Left hindlimb (tissue), 1 donor: ENCODE results near the gene SFXN5.

Experiments
- DNase-seq: peaks from one replicate; pipeline ENCODE4 v3.0.0-alpha.2; 2018

Gene SFXN5

GRCh38 chr2:73020657-73021370 is 50.7 kb downstream of the SFXN5 start:
- no peak for DNase-seq

DNA sequence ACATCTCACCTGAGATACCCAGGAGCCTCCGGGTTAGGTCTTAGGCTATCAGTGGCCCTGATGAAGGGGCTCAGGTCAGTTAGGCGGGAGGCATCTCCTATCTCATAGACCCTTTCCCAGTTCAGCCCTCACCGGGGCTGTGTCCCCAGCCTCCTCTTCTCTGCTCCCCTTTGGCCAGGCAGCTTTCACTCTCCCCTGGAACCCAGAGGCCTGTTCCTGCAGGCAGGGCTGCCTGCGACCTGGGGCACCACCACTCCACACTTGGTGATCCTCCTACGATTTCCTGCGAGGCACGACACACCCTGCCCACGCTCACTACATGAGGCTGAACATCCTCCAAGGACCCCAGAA is 51.2 kb downstream of the SFXN5 start:
- no peak for DNase-seq

- no peak for DNase-seq
These were observed 53.2 kb downstream of the SFXN5 start for GRCh38 chr2:73018188-73018825.

DNA sequence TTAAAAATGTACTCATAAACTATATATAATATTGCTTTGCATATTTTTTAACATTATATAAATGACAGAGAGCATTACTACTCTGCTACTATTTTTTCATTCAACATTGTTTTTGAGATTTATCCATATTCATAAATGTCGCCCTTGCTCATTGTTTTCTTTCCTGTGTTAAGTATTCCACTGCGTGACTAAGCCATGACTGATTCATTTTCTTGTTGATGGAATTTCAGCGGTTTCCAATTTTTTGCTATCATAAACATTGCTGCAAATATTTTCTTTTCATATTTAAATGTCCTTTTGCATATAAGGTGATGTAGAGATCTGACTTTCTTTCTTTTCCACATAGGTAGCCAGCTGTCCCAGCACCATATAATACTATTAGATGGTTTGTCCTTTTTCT is 57.6 kb downstream of the SFXN5 start:
- no peak for DNase-seq

DNA sequence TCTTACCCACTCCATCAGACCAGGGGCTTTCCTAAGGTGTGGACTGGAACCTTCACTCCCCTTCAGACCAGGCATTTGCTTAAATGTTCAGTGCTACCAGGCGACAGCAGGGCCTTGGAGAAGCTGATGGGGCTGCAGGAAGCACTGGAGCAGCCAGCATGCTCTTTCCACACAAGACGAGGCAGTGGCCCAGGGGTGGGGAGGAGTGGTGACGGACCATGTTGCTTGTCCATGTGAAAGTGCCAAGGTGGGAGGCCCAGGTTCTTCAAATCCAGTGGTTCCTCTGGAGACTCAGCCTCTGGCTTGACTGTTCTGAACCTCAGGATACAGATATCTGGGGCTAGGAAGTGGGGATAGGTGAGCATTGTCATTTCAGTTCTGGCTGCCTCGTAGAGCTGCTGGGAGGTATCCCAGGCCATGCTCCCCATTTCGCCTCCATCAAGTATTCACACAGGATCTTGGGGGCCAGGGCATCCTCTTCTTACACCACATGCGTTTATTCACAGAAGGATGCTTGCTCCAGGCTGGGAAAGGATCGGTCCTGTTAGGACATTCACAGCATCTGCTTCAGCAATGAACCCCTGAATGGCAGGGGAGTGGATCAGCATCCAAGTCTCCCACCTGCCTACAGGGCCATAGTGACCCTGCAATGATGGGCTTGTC is 62.2 kb downstream of the SFXN5 start:
- DNase-seq = no peak

DNA sequence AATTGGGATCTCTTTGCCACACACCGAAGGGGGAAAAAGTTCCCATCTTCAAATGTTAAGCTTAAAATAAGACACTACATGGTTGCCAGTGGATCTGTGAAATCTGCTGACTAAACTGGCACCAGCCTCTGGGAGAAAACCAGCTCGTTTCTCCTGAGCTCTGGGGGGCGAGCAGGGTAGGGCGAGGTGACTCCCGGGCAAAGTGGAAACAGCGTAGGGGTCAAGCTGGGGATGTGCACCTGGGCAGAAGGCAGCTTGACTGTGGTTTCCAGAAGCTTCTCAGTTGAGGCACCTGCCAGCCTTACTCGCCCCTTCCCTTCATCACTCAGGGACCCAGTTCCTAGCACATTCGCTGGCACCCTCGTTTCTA is 62.8 kb downstream of the SFXN5 start:
- no peak for DNase-seq

DNA sequence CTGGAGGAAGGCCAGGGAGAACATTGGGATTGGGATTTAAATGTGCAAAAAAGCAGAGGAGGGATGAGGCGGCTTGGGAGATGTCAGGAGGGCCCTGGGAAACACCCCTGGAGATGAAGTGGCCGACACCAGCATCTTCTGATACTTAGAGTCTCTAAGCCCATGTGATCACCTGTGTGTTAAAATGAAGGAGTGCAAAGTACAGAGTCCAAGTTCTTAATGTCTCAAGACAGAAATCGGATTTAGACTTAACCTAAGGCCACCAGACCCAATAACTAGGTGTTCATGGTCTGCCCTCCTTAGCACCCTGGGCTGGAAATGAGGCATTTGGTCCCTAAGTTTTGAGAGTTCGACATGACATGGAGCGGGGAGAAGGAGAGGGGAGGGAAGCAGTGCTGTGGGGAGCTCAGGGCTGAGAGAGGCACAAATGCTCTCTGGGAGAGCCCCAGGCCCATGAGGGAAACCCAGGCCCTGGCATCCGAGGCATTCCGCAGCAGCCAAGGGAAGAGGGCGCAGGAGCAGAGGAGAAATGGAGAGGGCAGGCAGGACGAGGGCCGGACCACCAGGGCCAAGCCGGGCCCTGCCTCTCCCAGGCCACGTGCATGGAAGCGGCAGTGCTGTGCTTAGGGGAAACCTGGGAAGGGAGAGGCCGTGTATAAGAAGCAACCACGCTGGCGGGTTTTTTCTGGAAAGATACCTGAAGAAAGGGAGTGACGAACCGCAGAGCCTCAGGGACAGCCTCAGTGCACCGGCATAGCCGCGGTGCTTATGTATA is 63.3 kb downstream of the SFXN5 start:
- DNase-seq = no peak

- DNase-seq = no peak
These were observed 64.4 kb downstream of the SFXN5 start for GRCh38 chr2:73006969-73007710.

- DNase-seq = no peak
These were observed 66.5 kb downstream of the SFXN5 start for GRCh38 chr2:73004889-73005596.

DNA sequence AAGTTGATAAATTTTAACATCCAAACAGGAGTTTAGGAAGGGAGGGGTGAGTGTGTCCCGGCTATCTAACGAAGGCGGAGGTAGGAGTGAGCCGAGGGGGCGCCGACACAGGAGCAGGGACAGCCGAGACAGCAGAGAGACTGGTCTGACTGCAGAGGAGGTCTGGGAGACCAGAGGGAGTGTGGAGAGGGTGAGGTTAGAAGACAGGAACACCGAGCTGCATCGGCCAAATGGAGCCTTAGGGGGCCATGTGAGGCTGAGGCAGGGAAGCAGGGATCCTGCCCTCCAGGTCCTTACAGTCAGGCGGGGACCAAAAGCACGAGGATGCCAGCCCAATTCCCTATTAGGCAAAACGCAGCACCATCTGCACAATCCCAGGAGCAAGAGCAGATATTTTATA is 67.0 kb downstream of the SFXN5 start:
- no peak for DNase-seq

DNA sequence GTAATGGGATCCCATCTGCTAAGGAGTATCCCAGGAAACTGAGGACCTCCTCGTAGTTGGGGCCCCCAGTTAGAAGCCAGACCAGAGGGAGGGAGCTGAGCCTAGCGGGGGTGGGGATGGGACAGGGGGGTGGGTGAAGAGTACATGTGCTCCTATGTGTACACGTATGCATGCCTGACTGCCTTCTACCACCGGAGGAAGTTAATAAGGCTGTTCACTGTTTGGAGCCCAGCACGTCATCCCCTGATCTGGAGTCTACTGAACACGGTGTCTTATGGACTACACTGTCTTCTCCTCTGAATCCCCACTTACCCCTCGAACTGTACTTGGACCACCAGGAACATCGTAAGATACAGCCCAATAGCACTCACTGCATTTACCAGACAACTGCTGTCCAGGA is 68.5 kb downstream of the SFXN5 start:
- DNase-seq = no peak

DNA sequence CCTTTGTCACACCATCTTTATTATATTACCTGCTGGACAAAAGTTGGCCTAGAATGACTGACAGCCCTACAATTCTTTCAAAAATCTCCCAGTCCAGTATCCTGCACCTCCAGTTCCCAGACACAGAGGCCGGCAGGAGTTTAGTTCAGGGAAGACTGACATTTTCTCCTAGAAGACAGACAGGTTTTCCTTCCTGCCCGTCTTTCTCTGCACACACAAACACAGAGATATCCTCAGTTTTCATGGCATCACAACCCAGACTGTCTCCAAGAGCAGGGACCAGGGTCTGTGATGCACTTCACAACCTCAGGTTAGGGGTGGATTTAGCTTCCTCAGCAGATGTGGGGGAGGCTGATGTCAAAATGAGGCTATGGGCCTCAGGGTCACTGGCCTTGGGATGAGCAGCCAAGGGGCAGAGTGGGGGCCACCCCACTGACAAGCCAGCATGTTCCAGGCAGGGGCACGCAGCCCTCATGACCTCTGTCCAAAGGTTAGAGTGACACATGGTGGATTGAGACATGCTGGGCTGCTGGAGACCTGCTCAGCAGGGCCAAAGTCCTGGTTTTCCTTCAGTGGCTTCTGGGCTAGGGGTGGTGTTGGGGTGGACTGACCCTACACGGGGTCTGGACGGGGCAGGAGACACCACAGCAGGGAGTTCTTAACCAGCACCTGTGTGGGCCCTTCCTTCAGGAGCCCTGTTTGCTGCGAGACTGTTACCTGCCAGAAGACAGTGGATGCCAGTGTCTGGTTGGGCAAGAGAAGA is 70.5 kb downstream of the SFXN5 start:
- no peak for DNase-seq

DNA sequence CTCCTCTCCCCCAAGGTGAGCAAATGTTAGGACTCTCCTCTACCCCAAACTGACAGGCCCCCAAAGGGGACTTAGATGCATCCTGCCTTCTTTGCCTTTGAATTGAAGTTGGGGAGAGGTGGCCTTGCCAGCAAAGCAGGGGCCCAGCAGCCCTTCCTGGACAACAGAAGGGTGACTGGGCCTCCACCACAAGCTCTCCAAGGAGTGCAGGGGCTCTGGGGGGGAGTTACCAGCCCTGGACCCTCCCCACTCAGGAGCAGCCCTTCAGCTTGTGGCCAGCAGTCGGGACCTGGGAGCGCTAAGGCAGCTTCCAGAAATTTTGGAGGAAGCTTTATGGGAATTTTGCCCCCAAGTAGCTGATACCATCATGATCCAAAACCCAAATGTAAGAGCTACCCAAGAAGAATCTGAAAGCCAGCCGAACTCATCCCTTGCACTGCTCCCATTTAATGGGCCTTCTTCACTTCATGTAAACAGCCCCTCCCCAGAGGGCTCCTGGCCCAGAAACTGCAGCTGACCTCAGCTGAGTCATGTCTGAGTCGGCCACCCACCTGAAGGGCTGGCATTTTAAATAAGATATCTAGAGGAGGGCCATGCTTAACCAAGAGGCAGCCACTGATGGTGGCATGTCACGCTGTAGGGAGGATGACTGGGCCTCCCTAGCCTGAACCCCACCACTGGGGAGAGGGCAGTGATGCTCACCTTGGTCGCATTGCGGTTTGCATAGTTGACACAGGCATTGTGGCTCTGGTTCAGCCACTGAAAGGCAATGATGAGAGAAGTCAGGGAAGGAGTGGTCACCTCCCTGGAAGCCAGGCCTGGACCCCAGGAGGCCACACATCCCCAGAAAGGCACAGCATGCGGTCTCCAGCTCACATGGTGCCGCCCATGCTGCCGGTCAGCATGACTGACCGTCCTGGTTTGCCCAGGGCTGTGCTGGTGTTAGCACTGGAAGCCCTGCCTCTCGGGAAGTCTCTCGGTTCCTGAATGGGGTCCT is 71.5 kb downstream of the SFXN5 start:
- DNase-seq = no peak

DNA sequence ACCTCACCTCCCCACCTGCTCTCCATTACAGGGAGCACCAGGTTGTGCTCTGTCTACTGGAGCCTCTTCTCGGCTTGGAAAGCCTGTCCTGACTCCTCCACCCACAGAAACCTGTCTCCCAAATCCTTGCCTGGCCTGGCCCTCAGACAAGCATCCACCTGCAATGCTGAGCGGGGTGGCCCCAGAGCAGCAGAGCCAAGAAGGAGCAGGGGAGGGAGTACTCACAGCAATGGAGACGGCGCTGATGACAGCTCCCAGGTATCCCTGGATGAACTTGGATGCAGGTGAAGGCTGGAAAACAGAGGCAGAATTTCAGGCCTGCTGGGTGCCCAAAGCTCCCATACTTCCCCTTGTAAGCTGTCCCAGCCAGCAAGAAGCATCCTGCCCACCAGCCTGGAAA is 72.8 kb downstream of the SFXN5 start:
- no peak for DNase-seq

DNA sequence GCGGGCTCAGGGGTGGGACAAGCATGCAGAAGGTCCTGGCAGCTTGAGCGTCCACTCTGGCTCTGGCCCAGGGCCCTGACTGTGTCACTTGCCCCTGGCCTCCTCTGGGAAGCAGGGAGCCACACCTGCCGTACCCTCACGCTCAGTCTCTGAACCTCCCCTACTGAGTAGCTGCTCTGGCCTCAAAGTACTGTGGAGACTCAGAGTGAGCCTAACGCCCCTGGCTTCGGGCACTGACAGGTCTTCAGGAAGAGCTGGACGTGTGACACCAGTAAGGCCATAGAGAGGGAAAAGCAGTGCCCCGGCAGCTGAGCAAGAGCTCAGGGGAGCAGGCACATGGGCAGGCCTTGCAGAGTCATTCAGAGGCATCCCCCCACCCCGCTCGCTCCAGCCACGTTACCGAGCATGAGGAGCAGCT is 73.3 kb downstream of the SFXN5 start:
- DNase-seq = no peak

DNA sequence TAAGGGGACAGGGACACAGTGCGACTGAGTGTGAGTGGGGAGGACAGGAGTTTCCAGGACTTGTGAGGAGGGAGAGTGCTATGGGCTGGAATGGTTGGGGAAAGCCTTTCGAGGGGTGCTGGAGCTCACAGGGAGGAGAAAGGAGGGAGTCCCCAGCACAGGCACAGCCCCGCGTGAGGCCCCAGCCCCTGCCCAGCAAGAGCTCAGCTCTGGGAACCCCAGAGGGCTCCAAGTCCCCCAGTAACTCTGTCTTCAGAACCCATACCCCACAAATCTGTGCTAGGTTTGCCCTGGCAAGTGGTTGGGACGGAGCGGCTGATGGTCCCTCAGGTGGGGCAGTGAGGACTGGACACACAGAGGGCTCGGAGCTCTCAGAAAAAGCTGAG is 75.4 kb downstream of the SFXN5 start:
- DNase-seq = no peak

DNA sequence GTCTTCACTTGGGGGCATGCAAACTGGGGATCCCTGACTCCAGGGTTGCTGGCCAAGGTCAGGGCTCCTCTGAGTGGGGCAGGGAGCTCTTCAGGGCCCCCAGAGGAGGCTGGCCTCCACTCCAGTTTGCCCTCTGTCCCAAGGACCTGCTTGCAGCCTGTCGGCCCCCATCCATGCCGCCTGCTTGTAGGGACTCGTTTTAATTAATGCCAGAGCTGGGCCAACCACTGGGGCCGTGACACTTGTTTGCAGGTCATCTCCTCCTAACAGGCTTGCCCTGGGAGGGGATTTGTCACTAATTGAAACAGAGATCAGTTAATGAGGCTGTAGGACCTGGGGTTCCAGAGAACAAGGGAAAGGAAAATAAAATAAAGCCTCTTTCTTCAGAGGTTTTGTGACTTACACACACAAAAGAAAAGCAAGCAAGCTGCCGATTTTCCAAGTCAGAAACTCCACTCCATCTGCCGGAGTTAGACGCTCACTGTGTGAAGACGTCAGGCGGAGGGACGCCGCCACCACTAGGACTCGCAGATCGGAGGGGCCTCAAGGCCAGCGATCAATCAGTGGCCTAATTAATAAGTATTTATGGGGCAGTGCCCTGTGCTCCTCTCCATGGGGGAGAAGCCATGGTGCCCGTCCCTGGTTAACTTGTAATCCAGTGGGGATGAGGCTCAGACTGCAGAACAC is 75.9 kb downstream of the SFXN5 start:
- no peak for DNase-seq

GRCh38 chr2:72994991-72995380 is 76.5 kb downstream of the SFXN5 start:
- DNase-seq = no peak

DNA sequence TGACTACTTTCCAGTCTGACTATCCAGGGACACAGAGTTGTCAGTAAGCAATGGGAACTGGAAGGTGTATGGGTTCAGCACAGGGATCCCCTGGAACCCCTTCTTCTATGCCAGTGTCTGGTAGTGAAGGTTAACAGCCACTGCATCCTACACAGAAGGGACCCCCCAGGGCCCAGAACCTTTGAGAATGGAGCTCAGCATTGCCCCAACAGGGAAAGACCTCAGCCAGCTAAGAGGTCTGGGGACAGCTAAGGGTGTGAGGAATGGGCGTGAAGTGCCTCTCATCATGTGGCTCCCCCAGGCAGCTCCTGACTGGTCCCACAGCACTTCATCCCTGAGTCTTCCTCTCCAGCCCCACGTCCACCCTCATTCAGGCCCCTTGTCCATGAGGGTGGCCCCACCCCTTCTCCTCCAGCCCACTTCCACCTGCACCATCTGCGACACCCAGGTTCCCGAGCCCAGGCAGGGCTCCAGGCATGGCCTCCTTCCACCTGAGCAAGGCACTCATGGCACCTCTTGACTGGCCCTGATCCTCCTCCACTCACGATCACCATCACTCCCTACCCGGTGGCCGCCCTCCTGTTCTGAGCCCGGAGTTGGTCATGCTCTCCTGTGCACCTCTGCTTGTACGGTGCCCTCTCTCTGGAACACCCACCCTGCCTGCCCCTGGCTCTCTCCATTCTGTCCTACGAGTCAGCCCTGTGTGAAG is 77.1 kb downstream of the SFXN5 start:
- no peak for DNase-seq
